Measurements from ENCODE around the gene GRID2.

Gene GRID2

DNA sequence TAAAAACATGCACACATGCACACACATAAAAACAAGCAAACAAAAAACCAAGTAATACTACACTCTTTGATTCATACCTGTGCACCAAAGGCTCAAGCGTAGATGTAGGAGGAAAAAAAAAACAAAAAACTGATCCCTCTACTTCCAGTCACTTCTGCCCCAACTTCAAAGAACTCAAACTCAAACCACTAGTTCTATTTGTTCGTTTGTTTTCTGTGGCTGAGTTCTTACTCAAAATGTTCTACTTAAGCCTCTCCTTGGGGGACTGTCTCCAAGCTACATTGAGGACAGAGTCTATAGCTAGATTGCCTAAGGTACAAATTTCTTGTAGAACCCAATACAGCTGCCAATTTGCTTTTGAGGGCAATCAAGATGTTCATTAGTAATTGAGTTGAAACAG lies 1353.8 kb downstream of the GRID2 start:
- no peak overlapping the region for H4K8ac ChIP-seq (ENCODE audit: low read depth, low read length)
- no peak overlapping the region for H3K14ac ChIP-seq (ENCODE audit: low read length)
- no peak overlapping the region for H2AK5ac ChIP-seq (ENCODE audit: low read length)
- H3K79me1 ChIP-seq (ENCODE audit: low read length) = no peaks in the 10 kb centered on the region
- no peak overlapping the region for H4K91ac ChIP-seq (ENCODE audit: low read depth, low read length)
- H3K4ac ChIP-seq (ENCODE audit: low read depth, low read length) = no peak overlapping the region
- H3K23ac ChIP-seq (ENCODE audit: low read length) = no peak overlapping the region
- no peak overlapping the region for H2BK12ac ChIP-seq (ENCODE audit: low read length)
- H3K4me3 ChIP-seq (ENCODE audit: low read depth, low read length) = no peak overlapping the region
- no peaks in the 10 kb centered on the region for H3K4me1 ChIP-seq (ENCODE audit: control insufficient read depth in 1 of 2, insufficient read depth in 2 of 2, low read length in 2 of 2)
- no peak overlapping the region for H3K9ac ChIP-seq (ENCODE audit: low read length)
- WGBS (ENCODE audit: extremely low coverage, insufficient coverage, insufficient read length) = no CpG with 5 or more reads among the region's 2 CpGs
- no peak overlapping the region for H2BK120ac ChIP-seq (ENCODE audit: insufficient read depth, low read length, poor library complexity)
- H3K79me2 ChIP-seq (ENCODE audit: control insufficient read depth, insufficient read depth, low read length, poor library complexity) = no peaks in the 10 kb centered on the region
- H3K18ac ChIP-seq (ENCODE audit: low read length) = no peak overlapping the region
- H3K9me3 ChIP-seq (ENCODE audit: insufficient read depth, low read depth, low read length) = no peaks in the 10 kb centered on the region
- H4K12ac ChIP-seq (ENCODE audit: low read depth, low read length) = no peak overlapping the region
- DNase-seq = no peak
- H3K27ac ChIP-seq (ENCODE audit: low read depth, low read length) = no peak overlapping the region
- H3K4me2 ChIP-seq (ENCODE audit: low read length) = no peak overlapping the region
- H2AFZ ChIP-seq (ENCODE audit: insufficient read depth, low read length, poor library complexity) = no peak overlapping the region
- H3K27me3 ChIP-seq (ENCODE audit: insufficient read depth, low read length) = no peaks in the 10 kb centered on the region
- H3K36me3 ChIP-seq (ENCODE audit: control insufficient read depth in 1 of 2, insufficient read depth in 2 of 2, low read length in 2 of 2) = no peaks in the 10 kb centered on the region
- H2BK5ac ChIP-seq (ENCODE audit: low read depth, low read length, poor library complexity) = no peak overlapping the region

DNA sequence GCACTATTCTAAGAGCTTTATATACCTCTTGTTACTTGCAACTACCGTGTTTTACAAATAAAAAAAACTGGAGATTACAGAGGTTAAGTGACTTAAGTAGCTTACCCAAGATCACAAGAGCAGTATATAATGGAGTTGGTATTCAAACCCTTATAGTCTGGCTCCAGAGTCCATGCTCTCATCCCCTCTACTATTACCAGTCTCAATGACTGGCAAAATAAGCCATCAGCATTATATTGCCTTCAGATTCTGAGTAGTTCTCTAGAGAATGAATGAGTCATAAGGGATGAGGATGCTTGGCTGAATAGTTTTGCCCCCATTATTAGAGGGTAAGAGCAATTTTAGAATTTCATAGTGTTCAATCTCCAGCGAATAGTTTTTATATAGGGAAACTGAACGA lies 1354.7 kb downstream of the GRID2 start:
- Histone ChIP-seq H2BK120ac (ENCODE audit: insufficient read depth, low read length, poor library complexity) (no peak overlapping the region), H3K4me3 (ENCODE audit: low read depth, low read length) (no peak overlapping the region), H4K91ac (ENCODE audit: low read depth, low read length) (no peak overlapping the region), H3K27ac (ENCODE audit: low read depth, low read length) (no peak overlapping the region), H3K23ac (ENCODE audit: low read length) (no peak overlapping the region), H3K79me2 (ENCODE audit: control insufficient read depth, insufficient read depth, low read length, poor library complexity) (no peaks in the 10 kb centered on the region), H2BK12ac (ENCODE audit: low read length) (no peak overlapping the region), H3K4me1 (ENCODE audit: control insufficient read depth in 1 of 2, insufficient read depth in 2 of 2, low read length in 2 of 2) (no peaks in the 10 kb centered on the region), H3K18ac (ENCODE audit: low read length) (no peak overlapping the region), H4K8ac (ENCODE audit: low read depth, low read length) (no peak overlapping the region), H3K9me3 (ENCODE audit: insufficient read depth, low read depth, low read length) (no peaks in the 10 kb centered on the region), H3K4ac (ENCODE audit: low read depth, low read length) (no peak overlapping the region), H2AK5ac (ENCODE audit: low read length) (no peak overlapping the region), H3K36me3 (ENCODE audit: control insufficient read depth in 1 of 2, insufficient read depth in 2 of 2, low read length in 2 of 2) (no peaks in the 10 kb centered on the region), H3K27me3 (ENCODE audit: insufficient read depth, low read length) (no peaks in the 10 kb centered on the region), H4K12ac (ENCODE audit: low read depth, low read length) (no peak overlapping the region), H2BK5ac (ENCODE audit: low read depth, low read length, poor library complexity) (no peak overlapping the region), H3K9ac (ENCODE audit: low read length) (no peak overlapping the region), H2AFZ (ENCODE audit: insufficient read depth, low read length, poor library complexity) (no peak overlapping the region), H3K14ac (ENCODE audit: low read length) (no peak overlapping the region), H3K79me1 (ENCODE audit: low read length) (no peaks in the 10 kb centered on the region), H3K4me2 (ENCODE audit: low read length) (no peak overlapping the region)
- WGBS (ENCODE audit: extremely low coverage, insufficient coverage, insufficient read length) = no CpG with 5 or more reads among the region's 3 CpGs
- DNase-seq = no peak

DNA sequence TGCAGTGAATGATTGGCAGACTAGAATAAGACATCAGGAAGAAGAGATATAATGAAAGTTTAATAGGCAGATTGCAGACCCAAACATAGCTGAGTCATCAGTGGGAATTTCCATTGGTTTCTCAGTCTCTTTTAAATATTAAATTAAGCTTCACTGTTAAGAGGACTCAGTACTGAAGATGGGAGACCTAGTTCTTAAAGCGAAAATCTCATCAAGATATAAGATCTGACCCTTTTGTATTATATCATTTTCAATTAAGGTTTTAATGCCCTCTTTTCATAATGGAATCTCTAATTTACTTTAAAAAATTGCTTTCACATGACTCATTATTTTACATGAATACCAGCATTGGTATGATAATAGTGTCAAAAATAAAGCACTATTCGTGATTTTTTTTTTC lies 1355.9 kb downstream of the GRID2 start:
- Histone ChIP-seq H4K12ac (ENCODE audit: low read depth, low read length) (no peak overlapping the region), H3K4me2 (ENCODE audit: low read length) (no peak overlapping the region), H3K4ac (ENCODE audit: low read depth, low read length) (no peak overlapping the region), H3K9ac (ENCODE audit: low read length) (no peak overlapping the region), H3K9me3 (ENCODE audit: insufficient read depth, low read depth, low read length) (no peaks in the 10 kb centered on the region), H2AK5ac (ENCODE audit: low read length) (no peak overlapping the region), H2BK5ac (ENCODE audit: low read depth, low read length, poor library complexity) (no peak overlapping the region), H3K79me1 (ENCODE audit: low read length) (no peaks in the 10 kb centered on the region), H2BK120ac (ENCODE audit: insufficient read depth, low read length, poor library complexity) (no peak overlapping the region), H2AFZ (ENCODE audit: insufficient read depth, low read length, poor library complexity) (no peak overlapping the region), H3K79me2 (ENCODE audit: control insufficient read depth, insufficient read depth, low read length, poor library complexity) (no peaks in the 10 kb centered on the region), H2BK12ac (ENCODE audit: low read length) (no peak overlapping the region), H3K23ac (ENCODE audit: low read length) (no peak overlapping the region), H3K27ac (ENCODE audit: low read depth, low read length) (no peak overlapping the region), H4K8ac (ENCODE audit: low read depth, low read length) (no peak overlapping the region), H3K14ac (ENCODE audit: low read length) (no peak overlapping the region), H3K27me3 (ENCODE audit: insufficient read depth, low read length) (no peaks in the 10 kb centered on the region), H3K4me3 (ENCODE audit: low read depth, low read length) (no peak overlapping the region), H3K18ac (ENCODE audit: low read length) (no peak overlapping the region), H3K36me3 (ENCODE audit: control insufficient read depth in 1 of 2, insufficient read depth in 2 of 2, low read length in 2 of 2) (no peaks in the 10 kb centered on the region), H3K4me1 (ENCODE audit: control insufficient read depth in 1 of 2, insufficient read depth in 2 of 2, low read length in 2 of 2) (no peaks in the 10 kb centered on the region), H4K91ac (ENCODE audit: low read depth, low read length) (no peak overlapping the region)
- DNase-seq = no peak
- WGBS (ENCODE audit: extremely low coverage, insufficient coverage, insufficient read length) = no CpG with 5 or more reads among the region's 2 CpGs

DNA sequence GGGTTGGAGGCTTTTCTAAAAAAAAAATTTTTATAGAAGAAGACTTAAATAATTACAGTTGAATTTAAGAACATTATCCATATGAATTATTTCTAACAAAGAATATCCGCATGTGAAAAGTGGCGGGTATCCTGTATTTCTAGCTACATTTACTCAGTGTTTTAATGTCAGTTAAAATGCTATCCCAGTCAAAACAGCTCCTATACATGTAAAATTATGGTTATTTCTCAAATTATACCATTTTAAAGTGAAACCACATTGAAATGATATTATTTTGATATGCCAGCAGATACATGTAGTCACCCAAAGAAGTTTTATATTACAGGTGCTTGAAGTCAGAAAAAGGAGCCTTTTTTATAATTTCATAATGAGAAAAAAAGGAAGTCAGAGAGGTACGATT lies 1356.3 kb downstream of the GRID2 start:
- no peaks in the 10 kb centered on the region for H3K4me1 ChIP-seq (ENCODE audit: control insufficient read depth in 1 of 2, insufficient read depth in 2 of 2, low read length in 2 of 2)

More for the DNA sequence above, 1356.3 kb downstream of the GRID2 start:
- no peaks in the 10 kb centered on the region for H3K9me3 ChIP-seq (ENCODE audit: insufficient read depth, low read depth, low read length)
- H2AK5ac ChIP-seq (ENCODE audit: low read length) = no peak overlapping the region
- DNase-seq = no peak
- no peak overlapping the region for H3K9ac ChIP-seq (ENCODE audit: low read length)
- no peak overlapping the region for H4K12ac ChIP-seq (ENCODE audit: low read depth, low read length)
- H3K23ac ChIP-seq (ENCODE audit: low read length) = no peak overlapping the region
- no peaks in the 10 kb centered on the region for H3K27me3 ChIP-seq (ENCODE audit: insufficient read depth, low read length)
- H3K4me2 ChIP-seq (ENCODE audit: low read length) = no peak overlapping the region
- no peak overlapping the region for H2BK12ac ChIP-seq (ENCODE audit: low read length)
- H3K27ac ChIP-seq (ENCODE audit: low read depth, low read length) = no peak overlapping the region
- H4K8ac ChIP-seq (ENCODE audit: low read depth, low read length) = no peak overlapping the region
- H2AFZ ChIP-seq (ENCODE audit: insufficient read depth, low read length, poor library complexity) = no peak overlapping the region
- no peaks in the 10 kb centered on the region for H3K79me1 ChIP-seq (ENCODE audit: low read length)
- no peak overlapping the region for H4K91ac ChIP-seq (ENCODE audit: low read depth, low read length)
- no peak overlapping the region for H3K14ac ChIP-seq (ENCODE audit: low read length)
- no peaks in the 10 kb centered on the region for H3K36me3 ChIP-seq (ENCODE audit: control insufficient read depth in 1 of 2, insufficient read depth in 2 of 2, low read length in 2 of 2)
- no peak overlapping the region for H3K4ac ChIP-seq (ENCODE audit: low read depth, low read length)
- H3K18ac ChIP-seq (ENCODE audit: low read length) = no peak overlapping the region
- H3K4me3 ChIP-seq (ENCODE audit: low read depth, low read length) = no peak overlapping the region
- H3K79me2 ChIP-seq (ENCODE audit: control insufficient read depth, insufficient read depth, low read length, poor library complexity) = no peaks in the 10 kb centered on the region
- no peak overlapping the region for H2BK5ac ChIP-seq (ENCODE audit: low read depth, low read length, poor library complexity)
- WGBS (ENCODE audit: extremely low coverage, insufficient coverage, insufficient read length) = no CpG with 5 or more reads among the region's 3 CpGs
- no peak overlapping the region for H2BK120ac ChIP-seq (ENCODE audit: insufficient read depth, low read length, poor library complexity)

Measured in trophoblast cell (in vitro differentiated cells and primary cell).